Testis (tissue), 2 donors: Measurements from ENCODE around the gene INTS13.

ENCODE experiments used
- POLR2A ChIP-seq: fragments of 450-650 bp; IDR thresholded peaks from one replicate; pipeline ENCODE4 v1.6.1; 2017; ENCODE audit warnings: antibody characterized with exemption, mild to moderate bottlenecking, moderate library complexity
- TF ChIP-seq, protein P1 (sequence below), 3 experiments: fragments of 450-650 bp in 2 of 3; fragments of 200-600 bp in 1 of 3; sonication (generic) in 1 of 3; IDR thresholded peaks; one replicate each; pipeline ENCODE4 v1.5.1; 2016 to 2019; ENCODE audit warnings: antibody characterized with exemption in 3 of 3, mild to moderate bottlenecking in 2 of 3, moderate library complexity in 1 of 3

DNA sequence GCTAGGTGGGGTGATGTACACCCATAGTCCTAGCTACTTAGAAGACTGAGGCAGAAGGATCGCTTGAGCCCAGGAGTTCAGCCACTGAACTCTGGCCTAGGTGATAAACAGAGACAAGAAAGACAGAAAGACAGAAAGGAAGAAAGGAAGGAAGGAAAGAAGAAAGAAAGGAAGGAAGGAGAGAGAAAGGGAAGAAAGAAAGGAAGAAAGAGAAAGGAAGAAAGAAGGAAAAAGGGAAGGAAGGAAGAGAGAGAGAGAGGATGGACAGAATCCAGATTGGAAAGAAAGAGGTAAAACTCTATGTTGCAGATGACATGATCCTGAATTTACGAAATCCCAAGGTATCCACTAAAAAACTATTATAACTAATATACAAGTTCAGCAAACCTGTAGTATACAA lies 8.2 kb downstream of the INTS13 start:
- TF ChIP-seq, protein P1, sequence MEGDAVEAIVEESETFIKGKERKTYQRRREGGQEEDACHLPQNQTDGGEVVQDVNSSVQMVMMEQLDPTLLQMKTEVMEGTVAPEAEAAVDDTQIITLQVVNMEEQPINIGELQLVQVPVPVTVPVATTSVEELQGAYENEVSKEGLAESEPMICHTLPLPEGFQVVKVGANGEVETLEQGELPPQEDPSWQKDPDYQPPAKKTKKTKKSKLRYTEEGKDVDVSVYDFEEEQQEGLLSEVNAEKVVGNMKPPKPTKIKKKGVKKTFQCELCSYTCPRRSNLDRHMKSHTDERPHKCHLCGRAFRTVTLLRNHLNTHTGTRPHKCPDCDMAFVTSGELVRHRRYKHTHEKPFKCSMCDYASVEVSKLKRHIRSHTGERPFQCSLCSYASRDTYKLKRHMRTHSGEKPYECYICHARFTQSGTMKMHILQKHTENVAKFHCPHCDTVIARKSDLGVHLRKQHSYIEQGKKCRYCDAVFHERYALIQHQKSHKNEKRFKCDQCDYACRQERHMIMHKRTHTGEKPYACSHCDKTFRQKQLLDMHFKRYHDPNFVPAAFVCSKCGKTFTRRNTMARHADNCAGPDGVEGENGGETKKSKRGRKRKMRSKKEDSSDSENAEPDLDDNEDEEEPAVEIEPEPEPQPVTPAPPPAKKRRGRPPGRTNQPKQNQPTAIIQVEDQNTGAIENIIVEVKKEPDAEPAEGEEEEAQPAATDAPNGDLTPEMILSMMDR (IDR thresholded peaks at IDR 0.05): no peak
- no peak for TF ChIP-seq POLR2A
